Urinary bladder (tissue), 4 donors: ENCODE measurements around the gene S100A5. TPM values are rescaled to one million over a fixed set of nuclear protein-coding genes. Genes with fewer than 3 reads are reported as not detected.

Source experiments
- DNase-seq: peaks from one replicate; pipeline ENCODE4 v3.0.0-alpha.2; 2015; ENCODE audit errors: extremely low spot score
- H3K27ac ChIP-seq: one replicate; pipeline ENCODE4 v1.5.1; 2013; ENCODE audit warnings: low read depth, mild to moderate bottlenecking, moderate library complexity
- H3K36me3 ChIP-seq: one replicate; pipeline ENCODE4 v1.6.1; 2013; ENCODE audit warnings: mild to moderate bottlenecking, moderate library complexity; ENCODE audit not compliant: insufficient read depth
- H3K4me1 ChIP-seq: one replicate; pipeline ENCODE4 v1.6.1; 2013; ENCODE audit warnings: mild to moderate bottlenecking, moderate library complexity; ENCODE audit not compliant: insufficient read depth
- H3K4me3 ChIP-seq: one replicate; pipeline ENCODE4 v1.5.1; 2013; ENCODE audit warnings: low read depth, low read length
- WGBS: extraction: QIAGEN DNeasy Blood & Tissue Kit; methylation state at CpG from one replicate; pipeline ENCODE4 v1.1.7; 2013; 5-methylcytosine and 5-hydroxymethylcytosine counted together
- polyA plus RNA-seq: library from polyadenylated mRNA; stranded (reverse); fragments of 200-250 nt; gene quantifications from one replicate; pipeline ENCODE4 v1.2.3, GENCODE V29; 2013
- total RNA-seq: library from RNA; depleted of rRNA; stranded (reverse); fragments of >200 nt; gene quantifications from one replicate; pipeline ENCODE4 v1.2.3, GENCODE V29; 2014
- donor health status: healthy with polysubstance abuse.
- donor health status: healthy.

The S100A5 gene
- total and polyA plus RNA-seq, 2 donors: 0.42 TPM; not detected in 1

DNA sequence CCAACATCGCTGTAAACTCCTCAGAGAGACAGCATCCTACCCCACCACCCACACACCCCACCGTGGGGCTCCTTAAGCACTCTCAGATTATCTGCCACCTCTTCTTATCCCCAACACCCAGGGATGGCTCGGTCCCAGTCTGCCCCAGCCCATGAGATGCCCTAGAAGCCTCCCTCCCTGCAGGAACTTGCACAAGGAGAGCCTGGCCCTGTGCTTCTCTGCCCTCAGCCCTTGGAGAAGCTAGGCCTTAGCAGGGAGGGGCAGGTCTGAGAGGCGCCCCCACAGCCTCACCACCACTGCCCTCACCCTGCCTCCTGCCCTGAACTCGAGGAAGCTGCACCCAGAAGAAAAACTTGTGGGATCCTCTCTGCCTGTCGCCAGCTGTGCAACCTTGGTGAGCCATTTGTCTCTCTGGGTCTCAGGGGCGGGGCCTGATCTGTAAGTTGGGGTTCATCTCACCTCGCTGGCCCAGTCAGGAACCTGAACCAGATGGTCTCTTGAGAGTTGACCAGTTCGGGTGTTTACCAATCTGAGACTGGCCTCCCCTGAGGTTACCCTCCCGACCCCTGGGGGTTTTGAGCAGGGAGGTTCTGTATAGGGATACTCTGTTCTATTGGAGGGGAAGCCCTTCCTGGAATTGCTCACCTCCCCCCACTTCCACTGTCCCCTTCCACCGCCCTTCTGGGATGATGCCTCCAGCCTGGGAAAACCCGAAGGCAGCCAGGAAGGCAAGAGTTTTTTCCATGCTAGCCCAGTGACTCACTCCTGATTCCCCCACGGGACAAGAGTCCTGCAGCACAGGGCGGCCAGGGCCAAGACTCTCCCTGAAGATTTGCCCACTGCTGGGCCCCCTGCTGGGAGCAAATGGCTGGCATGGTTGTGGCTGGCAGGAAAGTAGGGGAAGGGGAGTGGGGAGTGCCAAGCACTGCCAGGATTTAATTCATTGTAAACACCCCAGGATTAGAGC lies 8.3 kb upstream of the S100A5 start, which contains the start of gene S100A3:
Gene S100A3, minus strand, starts transcription at position 537 of the 967 bp plus-strand sequence. CDS start 773 bp downstream, outside the sequence.
- no peaks in the 10 kb centered on the region for H3K36me3 ChIP-seq
- DNase-seq: no peak
- 65% methylated on average over 14 of the region's 14 CpGs for WGBS
- no peak within 1 kb of the TSS for H3K4me3 ChIP-seq
- no peaks in the 10 kb centered on the region for H3K4me1 ChIP-seq
- peak within 1 kb of the TSS; percentile 52 for H3K27ac ChIP-seq

DNA sequence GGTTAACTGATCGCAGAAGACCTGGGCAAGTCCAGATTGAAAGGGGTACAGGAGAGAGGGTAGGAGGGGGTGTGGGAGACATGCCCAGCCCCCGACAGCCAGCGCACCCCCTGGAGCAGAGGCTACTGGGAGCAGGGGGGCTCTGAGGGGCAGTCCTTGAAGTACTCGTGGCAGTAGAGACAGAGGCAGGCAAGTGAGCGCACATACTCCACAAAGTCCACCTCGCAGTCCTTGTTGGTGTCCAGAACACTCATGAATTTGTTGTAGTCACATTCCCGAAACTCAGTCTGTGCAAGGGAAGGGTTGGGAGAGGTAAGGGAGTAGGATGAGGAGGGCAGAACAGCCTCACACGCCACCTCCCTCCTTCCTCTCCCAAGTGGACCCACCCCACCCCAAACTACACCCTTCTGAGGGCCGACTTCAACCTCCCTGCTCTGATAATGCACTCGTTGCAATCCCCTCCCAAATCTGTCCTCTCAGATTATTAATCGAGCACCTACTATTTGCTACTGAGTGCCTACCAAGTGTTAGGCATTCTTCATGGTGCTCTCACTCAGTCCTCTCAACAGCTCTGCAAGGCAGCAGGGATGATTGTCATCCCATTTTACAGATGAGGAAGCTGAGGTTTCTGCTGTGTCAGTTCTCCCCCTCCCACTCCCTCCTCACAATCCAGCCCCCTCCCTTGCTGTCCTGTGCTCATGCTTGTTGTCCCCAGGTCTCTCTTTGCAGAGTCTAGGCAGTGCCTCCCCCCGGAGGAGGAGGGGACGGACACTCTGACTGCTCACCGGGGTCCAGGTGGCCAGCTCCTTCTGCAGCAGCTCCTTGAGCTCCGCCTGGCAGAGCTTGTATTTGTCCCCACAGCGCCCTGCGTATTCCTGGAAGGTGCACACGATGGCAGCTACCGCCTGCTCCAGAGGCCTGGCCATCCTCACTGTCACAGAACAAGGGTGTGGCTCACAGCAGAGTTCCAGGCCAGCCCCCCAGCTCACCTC lies 7.1 kb upstream of the S100A5 start:
- Histone ChIP-seq H3K27ac (no peak overlapping the region), H3K36me3 (no peaks in the 10 kb centered on the region), H3K4me3 (no peak overlapping the region), H3K4me1 (no peaks in the 10 kb centered on the region)
- WGBS: 78% methylated on average over 19 of the region's 19 CpGs
- DNase-seq: no peak

DNA sequence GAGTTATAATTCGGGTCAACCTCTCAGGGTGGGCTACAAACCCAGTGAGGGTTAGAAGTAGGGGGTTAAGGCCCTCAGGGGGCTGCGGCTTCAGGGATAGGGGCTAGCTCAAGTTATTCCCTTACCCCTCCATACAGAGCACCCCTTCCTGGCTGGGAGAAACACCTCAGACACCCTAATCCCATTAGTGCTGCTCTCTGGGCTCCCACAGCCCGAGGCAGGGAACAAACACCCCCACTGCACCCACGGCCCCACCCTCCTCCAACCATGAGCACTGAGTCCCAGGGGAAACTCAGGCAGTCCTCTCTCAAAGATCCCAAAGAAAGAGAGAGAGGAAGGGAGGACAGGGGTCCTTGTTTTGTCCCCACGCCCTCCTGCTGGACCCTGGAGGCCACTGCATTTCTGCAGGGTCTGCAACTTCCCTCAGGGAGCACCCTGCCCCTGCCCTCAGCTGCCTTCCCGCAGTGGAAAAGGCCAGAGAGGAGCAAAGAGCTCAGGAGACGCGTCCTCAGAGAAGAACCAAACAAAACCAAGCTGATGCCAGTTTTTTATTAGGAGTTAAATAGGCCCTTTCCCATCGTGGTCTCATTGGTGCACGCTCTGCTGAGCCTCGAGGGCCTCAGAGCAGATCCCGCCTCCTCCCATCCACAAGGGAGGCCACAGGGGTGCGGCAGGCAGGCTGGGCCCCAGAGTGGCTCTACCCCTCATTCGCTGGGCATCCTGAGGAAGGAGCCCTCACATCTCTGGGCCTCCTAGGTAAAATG lies 6.2 kb upstream of the S100A5 start:
- DNase-seq: no peak
- no peaks in the 10 kb centered on the region for H3K4me1 ChIP-seq
- H3K36me3 ChIP-seq: no peaks in the 10 kb centered on the region
- H3K27ac ChIP-seq: no peak overlapping the region
- H3K4me3 ChIP-seq: no peak overlapping the region
- 76% methylated on average over 14 of the region's 14 CpGs for WGBS

DNA sequence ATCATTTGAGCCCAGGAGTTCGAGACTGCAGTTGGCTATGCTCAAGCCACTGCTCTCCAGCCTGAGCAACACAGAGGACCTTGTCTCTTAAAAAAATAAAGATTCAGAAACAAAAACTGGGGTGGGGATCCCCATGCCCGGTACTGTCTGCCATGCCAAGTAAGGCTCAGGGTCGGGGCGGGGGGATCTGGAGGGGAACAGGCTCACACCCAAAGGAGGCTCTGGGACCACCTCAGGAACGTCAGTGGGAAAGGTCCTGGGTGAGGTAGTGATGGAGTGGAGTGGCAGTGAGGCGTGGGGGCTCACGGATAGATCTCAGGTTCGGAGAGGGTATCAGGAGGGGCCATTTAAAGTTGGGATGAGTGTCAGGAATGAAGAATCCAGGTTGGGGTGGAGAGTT lies 5.6 kb upstream of the S100A5 start:
- no peak for DNase-seq
- Histone ChIP-seq H3K27ac (peak overlapping the region; percentile 73), H3K4me1 (peaks cover 1% of the 10 kb centered on the region), H3K36me3 (no peaks in the 10 kb centered on the region), H3K4me3 (no peak overlapping the region)
- WGBS: 91% methylated on average over 8 of the region's 8 CpGs

DNA sequence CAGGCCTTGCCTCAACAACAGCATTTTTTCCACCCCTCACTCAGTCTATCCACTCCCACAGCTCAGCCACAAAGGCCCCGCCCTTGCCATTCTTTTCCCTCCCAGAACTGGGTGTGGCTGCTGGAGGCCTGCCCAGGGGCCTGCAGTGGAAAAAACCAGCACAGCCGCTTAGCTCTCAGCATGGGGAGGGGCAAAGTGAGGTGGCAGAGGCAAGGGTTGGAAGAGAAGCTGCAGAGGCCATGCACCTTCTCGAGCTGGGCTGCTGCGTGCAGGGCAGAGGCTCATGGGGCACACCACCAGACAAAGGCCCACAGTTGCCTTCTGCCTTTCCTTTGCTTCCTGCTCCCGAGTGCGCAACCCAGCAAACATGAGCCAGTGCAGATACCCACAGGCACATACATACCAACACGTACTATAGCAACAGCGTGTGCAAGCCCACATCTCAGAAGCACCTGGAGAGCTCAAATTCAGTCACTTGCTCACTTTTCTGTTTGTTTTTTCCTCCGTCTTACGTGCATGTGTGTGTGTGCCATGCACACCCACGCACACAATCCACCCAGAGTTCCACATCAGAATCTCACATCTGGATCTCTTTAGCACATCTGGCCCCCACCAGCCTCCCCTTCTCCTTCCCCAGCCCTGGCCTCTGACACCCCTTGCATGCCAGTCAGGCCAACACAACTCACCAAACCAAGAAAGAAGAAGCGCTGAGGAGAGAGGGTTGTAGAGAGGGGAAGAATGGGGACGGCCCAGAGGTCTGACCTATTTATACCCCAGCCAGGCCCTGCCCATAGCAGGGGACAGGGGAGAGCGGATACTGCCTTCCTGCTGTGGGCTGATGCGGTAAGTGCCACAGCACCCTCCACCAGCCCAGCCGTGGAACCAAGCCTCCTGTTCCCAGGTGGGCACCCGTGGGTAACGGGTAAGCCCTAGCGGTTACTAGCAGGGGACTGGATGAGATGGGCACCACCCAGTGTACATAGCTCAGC lies 4.6 kb upstream of the S100A5 start, which contains the start of gene S100A4:
Gene S100A4, minus strand, starts transcription at position 740 of the 989 bp plus-strand sequence. CDS start 1,012 bp downstream, outside the sequence.
- 37% methylated on average over 19 of the region's 19 CpGs for WGBS
- Histone ChIP-seq H3K4me1 (peaks cover 2% of the 10 kb centered on the region), H3K36me3 (no peaks in the 10 kb centered on the region), H3K4me3 (peak within 1 kb of the TSS; percentile 16), H3K27ac (peak within 1 kb of the TSS; percentile 73)
- peak; percentile 89 for DNase-seq

DNA sequence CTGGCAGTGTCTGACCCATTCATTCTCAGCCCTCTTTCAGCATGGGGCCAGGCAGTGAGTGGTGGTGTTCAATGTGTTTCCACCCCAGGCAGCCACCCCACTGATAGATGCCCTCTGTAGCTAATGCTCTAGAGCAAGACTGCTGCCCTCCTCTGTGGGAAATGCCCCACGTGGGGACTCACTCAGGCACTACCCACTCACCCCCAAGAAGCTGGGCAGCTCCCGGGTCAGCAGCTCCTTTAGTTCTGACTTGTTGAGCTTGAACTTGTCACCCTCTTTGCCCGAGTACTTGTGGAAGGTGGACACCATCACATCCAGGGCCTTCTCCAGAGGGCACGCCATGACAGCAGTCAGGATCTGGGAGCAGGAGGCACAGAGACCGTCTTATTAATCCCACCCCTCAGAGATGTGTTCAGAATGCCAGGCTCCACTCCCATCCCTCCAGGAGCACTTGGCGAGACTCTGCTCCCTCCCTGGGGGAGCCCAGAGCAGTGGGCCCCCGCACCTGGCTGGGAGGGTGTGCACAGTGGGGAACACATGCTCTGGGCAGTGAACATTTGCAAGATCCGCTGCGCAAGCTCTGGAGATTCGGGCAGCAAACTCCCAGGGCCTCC lies 3.8 kb upstream of the S100A5 start:
- H3K36me3 ChIP-seq: no peaks in the 10 kb centered on the region
- peak overlapping the region; percentile 71 for H3K27ac ChIP-seq
- peaks cover 2% of the 10 kb centered on the region for H3K4me1 ChIP-seq
- no peak for DNase-seq
- peak overlapping the region; percentile 11 for H3K4me3 ChIP-seq
- WGBS: 49% methylated on average over 10 of the region's 10 CpGs

DNA sequence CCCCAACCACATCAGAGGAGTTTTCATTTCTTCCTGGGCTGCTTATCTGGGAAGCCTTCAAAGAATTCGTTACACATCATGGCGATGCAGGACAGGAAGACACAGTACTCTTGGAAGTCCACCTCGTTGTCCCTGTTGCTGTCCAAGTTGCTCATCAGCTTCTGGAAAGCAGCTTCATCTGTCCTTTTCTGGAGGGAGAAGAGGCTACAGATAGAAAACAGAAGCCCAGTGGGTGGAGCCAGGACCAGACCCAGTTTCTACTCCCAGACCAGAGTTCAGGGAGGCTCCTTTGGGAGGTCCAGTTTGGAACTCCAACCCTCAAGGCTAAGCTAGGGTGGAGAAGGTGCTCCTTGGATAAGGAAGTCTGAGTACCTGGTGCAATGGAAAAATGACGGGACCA lies 3.0 kb upstream of the S100A5 start:
- no peak overlapping the region for H3K4me3 ChIP-seq
- WGBS: 67% methylated on average over 4 of the region's 4 CpGs
- no peaks in the 10 kb centered on the region for H3K36me3 ChIP-seq
- DNase-seq: no peak
- H3K27ac ChIP-seq: no peak overlapping the region
- peaks cover 2% of the 10 kb centered on the region for H3K4me1 ChIP-seq

DNA sequence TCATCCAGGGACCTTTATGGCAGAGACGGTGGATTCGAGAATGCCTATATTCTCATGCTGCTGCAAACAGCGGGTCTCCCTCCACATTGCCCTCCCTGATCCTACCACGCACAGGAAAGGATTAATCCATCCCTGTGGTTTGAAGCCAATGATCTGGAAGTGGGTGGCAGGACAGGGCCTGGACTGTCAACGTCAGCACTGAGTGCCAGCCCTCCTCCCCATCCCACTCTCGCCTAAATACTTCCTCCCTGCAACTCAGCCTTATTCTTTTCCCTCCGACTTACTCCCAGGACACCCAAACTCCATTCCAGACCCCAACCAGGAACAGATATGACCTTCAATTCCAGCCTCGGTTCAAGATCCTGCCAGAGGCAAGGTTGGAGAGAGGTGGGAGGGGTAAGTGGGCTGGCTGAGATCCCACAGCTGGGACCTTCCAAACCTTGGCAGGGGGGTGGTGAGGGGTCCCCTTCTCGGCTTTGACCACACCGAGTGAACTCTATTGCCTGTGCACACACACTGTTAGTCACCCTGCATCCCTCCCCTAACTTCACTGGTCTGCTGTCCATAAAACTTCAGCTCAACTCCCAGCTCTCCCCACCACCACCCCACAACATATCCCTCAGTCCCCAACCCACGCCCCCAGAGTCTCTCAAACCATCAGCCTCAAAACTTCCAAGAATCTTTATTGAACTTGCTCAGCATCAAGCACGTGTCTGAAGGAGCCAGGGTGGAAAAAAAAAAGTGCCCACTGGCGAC lies 2.4 kb upstream of the S100A5 start:
- DNase-seq: no peak
- H3K27ac ChIP-seq: no peak overlapping the region
- no peak overlapping the region for H3K4me3 ChIP-seq
- no peaks in the 10 kb centered on the region for H3K36me3 ChIP-seq
- WGBS: 69% methylated on average over 13 of the region's 13 CpGs
- H3K4me1 ChIP-seq: peaks cover 2% of the 10 kb centered on the region

DNA sequence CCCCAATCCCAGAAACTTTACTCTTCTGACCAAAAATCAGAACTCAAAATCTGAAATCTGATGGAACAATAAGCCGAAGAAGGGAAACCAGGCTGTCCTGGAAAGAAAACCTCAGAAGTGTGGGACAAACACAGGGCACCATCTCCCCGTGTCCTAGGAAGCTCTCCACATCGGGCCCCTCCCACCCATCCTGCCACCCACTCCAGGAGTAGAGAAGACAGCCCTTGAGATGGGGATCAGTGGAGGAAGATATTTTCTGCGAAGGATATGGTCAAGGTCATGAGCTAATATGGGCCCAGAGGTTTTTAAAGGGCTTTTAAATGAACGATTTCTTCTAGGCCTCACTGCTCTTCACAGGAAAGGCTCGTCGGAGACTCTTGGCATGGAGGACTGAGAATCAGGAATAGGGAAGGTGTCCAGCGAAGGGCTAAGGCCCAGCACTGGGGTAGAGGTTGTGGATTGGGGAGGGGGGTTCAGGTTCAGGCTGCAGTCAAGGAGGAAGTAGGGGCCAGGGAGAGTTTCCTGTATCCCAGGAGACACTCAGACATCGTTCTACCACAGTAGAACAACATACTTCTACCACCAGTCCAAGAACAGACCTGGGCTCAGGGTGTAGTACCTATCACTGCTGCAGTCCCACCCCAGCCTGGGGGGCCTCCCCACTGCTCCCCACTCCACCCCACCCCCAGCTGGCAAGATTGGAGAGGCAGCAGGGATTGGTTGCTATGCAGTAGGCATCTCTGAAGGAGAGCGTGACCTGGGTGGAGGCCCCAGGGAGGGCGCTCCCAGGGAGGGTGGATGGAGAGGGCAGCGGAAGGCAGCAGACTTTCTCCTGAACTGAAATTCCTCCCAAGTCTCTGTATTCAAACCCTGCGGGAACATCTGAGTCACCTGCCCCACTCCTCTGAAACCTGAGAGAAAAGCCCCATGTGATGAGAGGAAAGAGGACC lies 1.2 kb upstream of the S100A5 start:
- 71% methylated on average over 13 of the region's 13 CpGs for WGBS
- H3K27ac ChIP-seq: no peak overlapping the region
- H3K4me1 ChIP-seq: peaks cover 2% of the 10 kb centered on the region
- H3K36me3 ChIP-seq: no peaks in the 10 kb centered on the region
- no peak for DNase-seq
- no peak overlapping the region for H3K4me3 ChIP-seq

DNA sequence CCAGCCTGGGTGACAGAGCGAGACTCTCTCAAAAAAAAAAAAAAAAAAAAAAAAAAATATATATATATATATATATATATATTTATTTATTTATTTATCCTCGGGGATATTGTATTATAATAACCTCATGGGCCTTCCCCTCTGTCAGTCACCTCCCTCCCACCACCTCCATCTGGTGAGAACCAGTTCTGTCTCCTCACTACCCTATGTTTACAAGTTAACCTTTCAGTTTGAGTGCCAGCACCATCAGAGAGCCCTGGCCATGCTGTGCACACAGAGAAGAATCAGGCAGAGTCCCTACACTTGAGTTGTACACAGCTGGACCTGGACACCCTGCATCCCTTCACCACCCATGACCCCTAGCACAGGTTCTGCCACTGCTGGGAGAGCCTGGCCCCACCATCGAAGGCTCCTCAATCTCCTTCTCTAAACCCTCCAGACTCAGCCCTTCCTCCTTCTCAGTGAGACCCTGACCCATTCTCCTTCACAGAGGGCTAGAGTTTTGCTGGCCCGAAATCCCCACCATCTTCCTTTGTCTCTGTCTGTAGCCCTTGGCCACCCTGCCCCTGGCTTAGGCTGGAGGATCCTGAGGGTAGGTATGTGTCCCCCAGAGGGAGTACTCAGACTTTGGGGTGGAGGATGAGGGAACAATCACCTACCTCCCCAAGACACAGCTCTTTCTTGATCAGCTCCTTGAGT lies 1.2 kb downstream of the S100A5 start:
- Histone ChIP-seq H3K4me1 (peaks cover 2% of the 10 kb centered on the region), H3K36me3 (no peaks in the 10 kb centered on the region), H3K27ac (no peak overlapping the region), H3K4me3 (no peak overlapping the region)
- no peak for DNase-seq
- 87% methylated on average over 4 of the region's 4 CpGs for WGBS
